BLaER1 treated with 17β-estradiol and CSF1 and Interleukin-3, amounts not matched to agents 10 nM and 100 nM (cell line): Measurements from ENCODE around the gene C1QL2.

Experiments
- H3K27ac ChIP-seq, 11 experiments: shearing (Covaris generic); formaldehyde crosslinking; 2 replicates each; pipeline ENCODE4 v1.8.1; 2022
- H3K27me3 ChIP-seq, 11 experiments: shearing (Covaris generic); formaldehyde crosslinking; 2 replicates each; pipeline ENCODE4 v1.8.1; 2022
- H3K36me3 ChIP-seq, 11 experiments: shearing (Covaris generic); formaldehyde crosslinking; 2 replicates each; pipeline ENCODE4 v1.8.1; 2022
- H3K4me1 ChIP-seq, 10 experiments: shearing (Covaris generic); formaldehyde crosslinking; 2 replicates each; pipeline ENCODE4 v1.8.1; 2022
- H3K4me2 ChIP-seq, 11 experiments: shearing (Covaris generic); formaldehyde crosslinking; 2 replicates each; pipeline ENCODE4 v1.8.1; 2022
- H3K4me3 ChIP-seq, 10 experiments: shearing (Covaris generic); formaldehyde crosslinking; 2 replicates each; pipeline ENCODE4 v1.8.1; 2022
- H3K9ac ChIP-seq, 11 experiments: shearing (Covaris generic); formaldehyde crosslinking; 2 replicates each; pipeline ENCODE4 v1.8.1; 2022
- H3K9me3 ChIP-seq, 11 experiments: shearing (Covaris generic); formaldehyde crosslinking; replicated peaks in 1 of 11; 2 replicates each; pipeline ENCODE4 v1.8.1; 2022
- H4K20me1 ChIP-seq, 11 experiments: shearing (Covaris generic); formaldehyde crosslinking; 2 replicates each; pipeline ENCODE4 v1.8.1; 2022
- Cebpa-rat ChIP-seq, 11 experiments: shearing (Covaris generic); IDR thresholded peaks; 2 replicates each; pipeline ENCODE4 v1.8.1; 2022

The C1QL2 gene

DNA sequence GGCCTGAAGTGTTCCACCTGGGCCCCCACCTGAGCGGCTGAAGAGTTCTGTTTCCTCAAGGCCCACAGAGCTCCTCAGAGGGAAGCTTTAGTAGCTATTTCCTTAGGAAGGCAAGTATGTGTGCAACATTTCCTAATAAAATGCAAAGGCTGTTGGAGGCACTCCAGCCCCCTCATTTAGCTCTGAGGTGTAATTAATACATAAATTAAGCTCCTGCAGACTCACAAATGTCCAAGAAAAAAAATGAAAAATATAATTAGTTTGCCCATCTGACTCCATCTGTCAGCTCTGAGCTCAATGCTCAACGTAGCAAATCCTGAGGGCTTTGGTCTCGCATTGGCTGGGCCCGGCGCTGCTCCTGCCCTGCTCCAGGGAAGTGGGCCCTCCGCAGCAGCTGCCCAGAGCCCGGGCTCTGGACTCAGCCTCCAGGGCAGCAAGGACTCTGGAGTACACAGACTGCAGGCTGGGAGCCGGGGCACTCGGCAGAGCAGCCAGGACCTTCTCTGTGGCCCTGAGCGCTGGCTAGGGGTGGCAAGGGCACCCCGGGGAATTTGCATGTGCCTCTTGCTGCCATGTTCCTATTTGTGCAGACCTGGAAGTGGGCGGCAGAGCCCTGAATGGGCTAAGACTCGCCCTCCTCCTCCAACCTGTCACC, 23.4 kb upstream of the C1QL2 start:
- H3K4me2 ChIP-seq, result no peak overlapping the region
- H3K9ac ChIP-seq, result no peak overlapping the region
- no peaks in the 10 kb centered on the region; a peak in 1 of 20 replicates for H3K4me1 ChIP-seq
- no peak for TF ChIP-seq Cebpa-rat (IDR thresholded peaks at IDR 0.05)
- no peaks in the 10 kb centered on the region for H3K36me3 ChIP-seq
- H3K27ac ChIP-seq, result no peak overlapping the region
- no peak overlapping the region for H3K4me3 ChIP-seq
- H4K20me1 ChIP-seq, result peaks cover 0 to 5% (median 0%) of the 10 kb centered on the region in 11 experiments; a peak in 1 of 22 replicates
- H3K27me3 ChIP-seq, result no peaks in the 10 kb centered on the region
- no peaks in the 10 kb centered on the region for H3K9me3 ChIP-seq

DNA sequence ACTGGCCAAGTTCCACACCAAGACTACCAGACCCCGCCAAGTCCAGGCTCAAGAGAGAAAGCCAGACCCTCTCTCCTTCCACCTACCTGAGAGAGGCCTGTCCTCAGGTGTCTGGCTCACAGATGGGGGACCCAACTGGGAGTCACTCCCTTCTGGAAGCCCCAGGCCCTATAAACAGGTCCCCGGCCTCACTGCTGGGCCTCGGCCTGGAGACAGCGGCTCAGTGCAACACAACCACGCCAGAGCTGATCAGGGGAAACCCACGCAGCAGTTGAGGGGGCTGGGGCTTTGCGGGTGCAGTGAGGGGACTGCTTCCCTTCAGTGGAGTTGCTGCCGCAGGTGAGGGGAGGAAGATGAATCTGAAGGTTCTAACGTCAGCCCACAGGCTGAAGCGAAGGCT, 22.8 kb upstream of the C1QL2 start:
- Histone ChIP-seq H3K9me3 (no peaks in the 10 kb centered on the region), H3K4me2 (no peak overlapping the region), H3K4me1 (no peaks in the 10 kb centered on the region; a peak in 1 of 20 replicates), H3K27me3 (no peaks in the 10 kb centered on the region), H3K4me3 (no peak overlapping the region), H3K9ac (no peak overlapping the region), H4K20me1 (peaks cover 0 to 5% (median 0%) of the 10 kb centered on the region in 11 experiments; a peak in 1 of 22 replicates), H3K36me3 (no peaks in the 10 kb centered on the region), H3K27ac (no peak overlapping the region)
- no peak for TF ChIP-seq Cebpa-rat (IDR thresholded peaks at IDR 0.05)

- H3K4me1 ChIP-seq, result no peaks in the 10 kb centered on the region; a peak in 1 of 20 replicates
- H3K27me3 ChIP-seq, result no peaks in the 10 kb centered on the region
- no peak overlapping the region for H3K9ac ChIP-seq
- H3K4me2 ChIP-seq, result no peak overlapping the region
- H3K27ac ChIP-seq, result no peak overlapping the region
- no peak overlapping the region for H3K4me3 ChIP-seq
- no peak for TF ChIP-seq Cebpa-rat (IDR thresholded peaks at IDR 0.05)
- H3K9me3 ChIP-seq, result no peaks in the 10 kb centered on the region
- H3K36me3 ChIP-seq, result no peaks in the 10 kb centered on the region
- peaks cover 0 to 5% (median 0%) of the 10 kb centered on the region in 11 experiments; a peak in 1 of 22 replicates for H4K20me1 ChIP-seq
These were observed 22.3 kb upstream of the C1QL2 start for GRCh38 chr2:119180892-119181291.

GRCh38 chr2:119179991-119180390, 21.4 kb upstream of the C1QL2 start:
- H3K4me3 ChIP-seq, result no peak overlapping the region
- no peak overlapping the region for H3K9ac ChIP-seq

GRCh38 chr2:119179202-119179601, 20.7 kb upstream of the C1QL2 start:
- H3K4me3 ChIP-seq, result no peak overlapping the region
- no peaks in the 10 kb centered on the region for H3K9me3 ChIP-seq
- H3K4me2 ChIP-seq, result no peak overlapping the region
- TF ChIP-seq Cebpa-rat (IDR thresholded peaks at IDR 0.05), result no peak
- H4K20me1 ChIP-seq, result peaks cover 0 to 5% (median 0%) of the 10 kb centered on the region in 11 experiments; a peak in 1 of 22 replicates
- no peaks in the 10 kb centered on the region for H3K36me3 ChIP-seq
- no peaks in the 10 kb centered on the region; a peak in 1 of 20 replicates for H3K4me1 ChIP-seq
- no peaks in the 10 kb centered on the region for H3K27me3 ChIP-seq
- H3K9ac ChIP-seq, result no peak overlapping the region
- no peak overlapping the region for H3K27ac ChIP-seq

More at GRCh38 chr2:119179991-119180390, 21.4 kb upstream of the C1QL2 start:
- Histone ChIP-seq H3K4me2 (no peak overlapping the region), H3K9me3 (no peaks in the 10 kb centered on the region), H3K4me1 (no peaks in the 10 kb centered on the region; a peak in 1 of 20 replicates), H3K27me3 (no peaks in the 10 kb centered on the region), H3K27ac (no peak overlapping the region), H4K20me1 (peaks cover 0 to 5% (median 0%) of the 10 kb centered on the region in 11 experiments; a peak in 1 of 22 replicates), H3K36me3 (no peaks in the 10 kb centered on the region)
- no peak for TF ChIP-seq Cebpa-rat (IDR thresholded peaks at IDR 0.05)

DNA sequence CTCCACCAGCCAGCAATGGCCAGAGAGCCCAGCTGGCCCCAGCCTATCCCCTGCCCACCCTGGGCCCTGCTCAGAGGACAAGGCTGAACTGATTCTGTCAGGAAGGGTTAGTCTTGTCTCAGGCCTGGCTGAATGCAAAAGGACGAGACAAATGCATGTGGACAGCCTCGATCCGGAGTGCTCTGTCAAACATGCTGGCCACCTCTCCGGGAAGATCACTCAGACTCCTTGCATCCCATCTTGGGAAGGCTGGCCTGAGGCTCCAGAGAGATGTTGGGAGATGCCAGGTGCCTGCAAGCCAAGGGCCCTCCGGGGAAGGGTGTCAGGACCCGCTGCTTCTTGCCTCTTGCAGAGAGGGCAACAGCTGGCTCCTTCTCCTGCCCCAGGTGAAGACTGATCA, 20.2 kb upstream of the C1QL2 start:
- no peak overlapping the region for H3K9ac ChIP-seq
- no peaks in the 10 kb centered on the region; a peak in 1 of 20 replicates for H3K4me1 ChIP-seq
- TF ChIP-seq Cebpa-rat (IDR thresholded peaks at IDR 0.05), result no peak
- H3K27ac ChIP-seq, result no peak overlapping the region
- H3K9me3 ChIP-seq, result no peaks in the 10 kb centered on the region
- H3K36me3 ChIP-seq, result no peaks in the 10 kb centered on the region
- H3K4me3 ChIP-seq, result no peak overlapping the region
- peaks cover 0 to 5% (median 0%) of the 10 kb centered on the region in 11 experiments; a peak in 1 of 22 replicates for H4K20me1 ChIP-seq
- H3K27me3 ChIP-seq, result no peaks in the 10 kb centered on the region
- no peak overlapping the region for H3K4me2 ChIP-seq

DNA sequence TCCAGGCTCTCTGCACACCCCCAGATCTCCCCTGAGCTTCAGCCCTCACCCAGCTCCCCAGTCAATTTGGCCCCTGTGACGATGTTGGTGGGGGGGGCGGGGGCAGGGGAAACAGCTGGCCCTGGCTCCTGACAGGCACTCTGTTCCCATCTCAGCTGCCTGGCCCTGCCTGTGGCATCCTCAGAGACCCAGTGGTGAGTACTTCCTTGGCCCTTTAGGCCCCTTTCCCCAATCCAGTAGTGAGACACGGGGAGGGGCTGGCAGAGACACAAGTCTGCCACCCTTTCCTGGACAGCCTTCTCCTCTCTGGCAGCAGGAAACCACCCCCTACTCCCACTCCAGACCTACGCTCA, 19.3 kb upstream of the C1QL2 start:
- Histone ChIP-seq H4K20me1 (peaks cover 0 to 5% (median 0%) of the 10 kb centered on the region in 11 experiments; a peak in 1 of 22 replicates), H3K4me3 (no peak overlapping the region), H3K27ac (no peak overlapping the region), H3K9me3 (no peaks in the 10 kb centered on the region), H3K36me3 (no peaks in the 10 kb centered on the region), H3K27me3 (no peaks in the 10 kb centered on the region), H3K4me2 (no peak overlapping the region), H3K4me1 (no peaks in the 10 kb centered on the region; a peak in 1 of 20 replicates), H3K9ac (no peak overlapping the region)
- TF ChIP-seq Cebpa-rat (IDR thresholded peaks at IDR 0.05), result no peak

- no peak overlapping the region for H3K9ac ChIP-seq
- H4K20me1 ChIP-seq, result peaks cover 0 to 4% (median 0%) of the 10 kb centered on the region in 11 experiments; a peak in 1 of 22 replicates
- H3K4me2 ChIP-seq, result no peak overlapping the region
- no peak overlapping the region for H3K4me3 ChIP-seq
- no peaks in the 10 kb centered on the region for H3K27me3 ChIP-seq
- H3K36me3 ChIP-seq, result no peaks in the 10 kb centered on the region
- TF ChIP-seq Cebpa-rat (IDR thresholded peaks at IDR 0.05), result no peak
- H3K4me1 ChIP-seq, result no peaks in the 10 kb centered on the region; a peak in 1 of 20 replicates
- no peak overlapping the region for H3K27ac ChIP-seq
- no peaks in the 10 kb centered on the region for H3K9me3 ChIP-seq
These were observed 18.8 kb upstream of the C1QL2 start for GRCh38 chr2:119177171-119177837.

- Histone ChIP-seq H3K27me3 (no peaks in the 10 kb centered on the region), H3K9me3 (no peaks in the 10 kb centered on the region), H3K4me2 (no peak overlapping the region), H3K9ac (no peak overlapping the region), H3K4me3 (no peak overlapping the region), H4K20me1 (no peaks in the 10 kb centered on the region), H3K36me3 (no peaks in the 10 kb centered on the region), H3K27ac (no peak overlapping the region), H3K4me1 (no peaks in the 10 kb centered on the region; a peak in 1 of 20 replicates)
- TF ChIP-seq Cebpa-rat (IDR thresholded peaks at IDR 0.05), result no peak
These were observed 17.0 kb upstream of the C1QL2 start for GRCh38 chr2:119175517-119175916.

DNA sequence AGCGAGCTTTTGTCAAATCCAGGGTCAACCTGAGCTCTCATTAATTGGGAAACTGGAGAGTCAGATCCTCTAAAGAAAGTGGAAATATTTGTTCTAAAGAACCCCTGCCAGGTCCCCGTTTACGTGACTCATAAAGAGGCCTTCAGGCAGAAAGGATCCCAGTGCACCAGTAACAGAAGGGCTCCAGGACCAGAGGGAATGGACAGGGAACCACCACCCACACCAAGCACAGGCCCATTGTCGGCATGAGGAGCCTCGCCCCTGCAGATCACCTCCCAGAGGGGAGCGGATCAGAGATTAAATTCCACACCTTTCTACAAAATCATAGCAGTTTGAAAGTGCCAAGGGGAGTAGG, 16.4 kb upstream of the C1QL2 start:
- H3K4me3 ChIP-seq, result no peak overlapping the region
- H3K9me3 ChIP-seq, result no peaks in the 10 kb centered on the region
- no peak overlapping the region for H3K27ac ChIP-seq
- H3K4me2 ChIP-seq, result no peak overlapping the region
- no peaks in the 10 kb centered on the region for H3K27me3 ChIP-seq
- no peaks in the 10 kb centered on the region for H3K36me3 ChIP-seq
- no peaks in the 10 kb centered on the region for H4K20me1 ChIP-seq
- H3K4me1 ChIP-seq, result no peaks in the 10 kb centered on the region; a peak in 1 of 20 replicates
- no peak for TF ChIP-seq Cebpa-rat (IDR thresholded peaks at IDR 0.05)
- no peak overlapping the region for H3K9ac ChIP-seq
